ENCODE data around the gene SGPP2.
"Not testable (repeated sequence)": the region's sequence is repeated elsewhere in the genome, so short reads cannot be mapped to it uniquely, and the experiment has no call there.

The SGPP2 gene

GRCh38 chr2:222582928-222583327 is 158.6 kb downstream of the SGPP2 start:
- Mint-ChIP-seq H3K36me3 (peaks cover 29% of the 10 kb centered on the region), H3K27ac (no peak overlapping the region)
- CTCF ChIA-PET = no interaction called here

GRCh38 chr2:222584589-222584988 is 160.2 kb downstream of the SGPP2 start:
- H3K27ac Mint-ChIP-seq, H3K4me1 Mint-ChIP-seq, DNase-seq, H3K27me3 Mint-ChIP-seq, H3K4me3 Mint-ChIP-seq, H3K9me3 Mint-ChIP-seq, CTCF ChIA-PET: not testable (repeated sequence)
- peaks cover 38% of the 10 kb centered on the region for H3K36me3 Mint-ChIP-seq

More at GRCh38 chr2:222582928-222583327, 158.6 kb downstream of the SGPP2 start:
- no peak for DNase-seq
- Mint-ChIP-seq H3K27me3 (no peaks in the 10 kb centered on the region), H3K9me3 (no peaks in the 10 kb centered on the region), H3K4me1 (no peaks in the 10 kb centered on the region), H3K4me3 (no peak overlapping the region)

GRCh38 chr2:222591661-222592060 is 167.3 kb downstream of the SGPP2 start:
- Mint-ChIP-seq H3K4me1 (no peaks in the 10 kb centered on the region), H3K27me3 (no peaks in the 10 kb centered on the region), H3K27ac (no peak overlapping the region), H3K9me3 (peaks cover 5% of the 10 kb centered on the region), H3K4me3 (no peak overlapping the region), H3K36me3 (peaks cover 60% of the 10 kb centered on the region)
- CTCF ChIA-PET = interaction anchor here (1.0 kb wide), 1 partner anchor 274 kb away, joined by 3 read pairs; no protein-coding TSS in a partner anchor
- DNase-seq = no peak

- CTCF ChIA-PET = interaction anchor here (1.0 kb wide), 1 partner anchor 274 kb away, joined by 3 read pairs; no protein-coding TSS in a partner anchor
Measured at GRCh38 chr2:222592176-222592575, 167.8 kb downstream of the SGPP2 start.

GRCh38 chr2:222594679-222595078 is 170.3 kb downstream of the SGPP2 start:
- H3K27ac Mint-ChIP-seq = no peak overlapping the region
- peaks cover 3% of the 10 kb centered on the region for H3K9me3 Mint-ChIP-seq
- peaks cover 51% of the 10 kb centered on the region for H3K36me3 Mint-ChIP-seq
- DNase-seq = no peak
- no peak overlapping the region for H3K4me3 Mint-ChIP-seq
- H3K4me1 Mint-ChIP-seq = no peaks in the 10 kb centered on the region
- no peaks in the 10 kb centered on the region for H3K27me3 Mint-ChIP-seq
- CTCF ChIA-PET = interaction anchor here (1.0 kb wide), 1 partner anchor 277 kb away, joined by 3 read pairs; no protein-coding TSS in a partner anchor

More at GRCh38 chr2:222592176-222592575, 167.8 kb downstream of the SGPP2 start:
- Mint-ChIP-seq H3K9me3 (peaks cover 5% of the 10 kb centered on the region), H3K36me3 (peaks cover 59% of the 10 kb centered on the region), H3K27me3 (no peaks in the 10 kb centered on the region), H3K4me1 (no peaks in the 10 kb centered on the region), H3K4me3 (no peak overlapping the region), H3K27ac (no peak overlapping the region)
- DNase-seq = no peak

- no peak for DNase-seq
- peaks cover 50% of the 10 kb centered on the region for H3K36me3 Mint-ChIP-seq
- no peaks in the 10 kb centered on the region for H3K9me3 Mint-ChIP-seq
- no peaks in the 10 kb centered on the region for H3K4me1 Mint-ChIP-seq
- H3K27ac Mint-ChIP-seq = no peak overlapping the region
- no peaks in the 10 kb centered on the region for H3K27me3 Mint-ChIP-seq
- CTCF ChIA-PET = interaction anchor here (1.0 kb wide), 1 partner anchor 278 kb away, joined by 3 read pairs; no protein-coding TSS in a partner anchor
- no peak overlapping the region for H3K4me3 Mint-ChIP-seq
Measured at GRCh38 chr2:222595581-222595980, 171.2 kb downstream of the SGPP2 start.

GRCh38 chr2:222598611-222599010 is 174.3 kb downstream of the SGPP2 start:
- H3K27me3 Mint-ChIP-seq = no peaks in the 10 kb centered on the region
- no peaks in the 10 kb centered on the region for H3K9me3 Mint-ChIP-seq
- H3K4me3 Mint-ChIP-seq = no peak overlapping the region
- DNase-seq = no peak
- peaks cover 32% of the 10 kb centered on the region for H3K36me3 Mint-ChIP-seq
- CTCF ChIA-PET = no interaction called here
- H3K4me1 Mint-ChIP-seq = no peaks in the 10 kb centered on the region
- H3K27ac Mint-ChIP-seq = no peak overlapping the region

- Mint-ChIP-seq H3K4me3 (no peak overlapping the region), H3K4me1 (no peaks in the 10 kb centered on the region), H3K27me3 (no peaks in the 10 kb centered on the region), H3K27ac (peak overlapping the region; percentile 33), H3K9me3 (no peaks in the 10 kb centered on the region), H3K36me3 (peaks cover 13% of the 10 kb centered on the region)
- no peak for DNase-seq
- CTCF ChIA-PET = no interaction called here
Measured at GRCh38 chr2:222603501-222603900, 179.2 kb downstream of the SGPP2 start.

- CTCF ChIA-PET = interaction anchor here (1.4 kb wide), 1 partner anchor 10 kb away, joined by 3 read pairs; no protein-coding TSS in a partner anchor
- Mint-ChIP-seq H3K4me1 (no peaks in the 10 kb centered on the region), H3K27me3 (no peaks in the 10 kb centered on the region), H3K27ac (no peak overlapping the region), H3K36me3 (peaks cover 11% of the 10 kb centered on the region), H3K9me3 (no peaks in the 10 kb centered on the region), H3K4me3 (no peak overlapping the region)
- DNase-seq = no peak
Measured at GRCh38 chr2:222604749-222605515, 180.6 kb downstream of the SGPP2 start.

- Mint-ChIP-seq H3K4me1 (no peaks in the 10 kb centered on the region), H3K4me3 (no peak overlapping the region), H3K27me3 (no peaks in the 10 kb centered on the region), H3K9me3 (no peaks in the 10 kb centered on the region), H3K27ac (no peak overlapping the region), H3K36me3 (peaks cover 12% of the 10 kb centered on the region)
- CTCF ChIA-PET = interaction anchor here (1.3 to 1.4 kb wide), 2 partner anchors 8 to 289 kb away, joined by 3 read pairs; no protein-coding TSS in a partner anchor
- DNase-seq = no peak
Measured at GRCh38 chr2:222606306-222606705, 182.0 kb downstream of the SGPP2 start.

GRCh38 chr2:222608081-222608480 is 183.7 kb downstream of the SGPP2 start:
- DNase-seq = no peak
- Mint-ChIP-seq H3K4me3 (no peak overlapping the region), H3K27ac (no peak overlapping the region), H3K36me3 (peaks cover 18% of the 10 kb centered on the region), H3K27me3 (no peaks in the 10 kb centered on the region), H3K4me1 (no peaks in the 10 kb centered on the region), H3K9me3 (no peaks in the 10 kb centered on the region)
- CTCF ChIA-PET = no interaction called here

GRCh38 chr2:222609381-222609780 is 185.0 kb downstream of the SGPP2 start:
- DNase-seq = no peak
- Mint-ChIP-seq H3K36me3 (peaks cover 20% of the 10 kb centered on the region), H3K27ac (no peak overlapping the region), H3K4me3 (no peak overlapping the region), H3K9me3 (no peaks in the 10 kb centered on the region), H3K27me3 (no peaks in the 10 kb centered on the region), H3K4me1 (no peaks in the 10 kb centered on the region)
- CTCF ChIA-PET = no interaction called here
